Peyer's patch (tissue), 4 donors: ENCODE measurements around the gene FZD4. TPM values are rescaled to one million over a fixed set of nuclear protein-coding genes. Genes with fewer than 3 reads are reported as not detected.

Source experiments
- DNase-seq, 3 donors: peaks; one replicate each; pipeline ENCODE4 v3.0.0-alpha.2; 2017 to 2019
- H3K27ac ChIP-seq, 4 donors: fragments of 200-600 bp; sonication (generic); one replicate each; pipeline ENCODE4 v1.5.1; 2016 to 2019
- H3K27me3 ChIP-seq, 2 donors: fragments of 200-600 bp; sonication (generic); one replicate each; pipeline ENCODE4 v1.5.1; 2019
- H3K36me3 ChIP-seq, 3 donors: fragments of 200-600 bp; sonication (generic); one replicate each; pipeline ENCODE4 v1.5.1; 2016 to 2019
- H3K4me1 ChIP-seq, 4 donors: fragments of 200-600 bp; sonication (generic); one replicate each; pipeline ENCODE4 v1.5.1; 2016 to 2019
- H3K4me3 ChIP-seq, 4 donors: fragments of 200-600 bp; sonication (generic); 1 replicate in 3 of 4; 2 replicates in 1 of 4; pipeline ENCODE4 v1.5.1; 2016 to 2019; ENCODE audit warnings: mild to moderate bottlenecking in 1 of 4
- H3K9me3 ChIP-seq, 4 donors: fragments of 200-600 bp; sonication (generic); one replicate each; pipeline ENCODE4 v1.5.1; 2016 to 2019; ENCODE audit warnings: mild to moderate bottlenecking in 1 of 4
- CTCF ChIP-seq, 6 experiments: fragments of 450-650 bp in 4 of 6; fragments of 200-600 bp in 2 of 6; sonication (generic) in 1 of 6; IDR thresholded peaks; one replicate each; pipeline ENCODE4 v1.5.1; 2017 to 2019; ENCODE audit warnings: antibody characterized with exemption in 6 of 6, mild to moderate bottlenecking in 3 of 6, moderate library complexity in 1 of 6
- POLR2A ChIP-seq, 2 donors: fragments of 450-650 bp; IDR thresholded peaks; one replicate each; pipeline ENCODE4 v1.5.1; 2017; ENCODE audit warnings: antibody characterized with exemption in 2 of 2, mild to moderate bottlenecking in 2 of 2, moderate library complexity in 2 of 2
- total RNA-seq, 4 donors: library from RNA; depleted of rRNA; stranded (reverse); fragments of >200 nt; gene quantifications; one replicate each; pipeline ENCODE4 v1.1.0, GENCODE V29; 2016

The FZD4 gene
- total RNA-seq, 4 donors from 2014 or later = 5.4 to 11.6 (median 8.7) TPM

DNA sequence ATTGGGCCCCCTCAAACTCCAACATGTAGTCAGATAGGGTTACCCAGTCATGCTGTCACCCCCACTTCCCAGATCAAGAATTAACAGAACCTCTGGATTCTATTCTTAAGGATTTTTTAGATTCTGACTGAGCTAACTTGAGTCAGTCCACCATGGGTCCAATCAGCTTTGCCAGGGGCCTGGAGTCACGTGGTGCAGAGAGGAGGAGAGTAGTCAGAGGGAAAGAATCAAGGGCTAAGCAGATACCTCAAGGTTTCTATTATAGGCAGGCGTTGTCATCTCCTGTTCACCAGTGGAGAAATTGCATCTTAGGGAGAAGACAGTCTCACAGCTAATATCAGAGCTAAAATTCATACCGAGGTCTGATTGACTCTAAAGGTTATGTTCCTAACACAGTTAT, 28.2 kb downstream of the FZD4 start:
- DNase-seq = no peak
- no peaks in the 10 kb centered on the region for H3K4me1 ChIP-seq

DNA sequence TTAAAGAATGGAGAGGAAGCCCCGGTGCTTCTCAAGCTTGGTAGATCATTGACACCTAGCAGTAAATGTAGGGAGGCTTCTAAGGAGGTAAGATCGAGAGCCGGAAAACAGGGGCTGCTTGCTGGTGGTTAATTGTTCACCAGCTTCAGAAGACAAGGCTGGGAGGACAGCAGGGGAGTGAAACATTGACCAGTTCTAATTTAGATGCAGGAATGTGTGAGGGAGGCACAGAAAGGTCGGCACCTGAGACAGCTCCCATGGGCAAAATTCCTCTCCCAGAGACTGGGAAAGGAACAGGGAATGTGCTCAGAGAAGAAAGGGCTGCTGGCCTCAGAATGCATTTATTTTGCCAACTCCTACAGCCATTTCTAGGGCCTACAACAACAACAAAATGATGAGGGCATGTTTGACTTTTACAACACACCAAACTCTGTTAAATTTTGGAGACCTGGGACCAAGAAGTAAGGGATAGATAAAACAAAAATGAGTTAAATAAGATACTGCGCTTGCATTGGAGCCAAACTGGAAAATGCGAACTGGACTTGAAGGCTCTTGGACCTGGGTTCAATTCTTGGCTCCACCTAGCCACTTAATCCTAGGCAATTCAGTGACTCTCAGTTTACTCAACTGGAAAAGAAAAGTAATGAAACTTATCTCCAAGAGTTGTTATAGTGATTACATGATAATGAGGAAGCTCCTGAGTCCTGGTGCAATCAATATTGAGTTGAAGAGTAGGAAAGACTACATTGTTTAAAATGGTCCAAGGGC, 31.0 kb downstream of the FZD4 start:
- H3K27me3 ChIP-seq = no peaks in the 10 kb centered on the region
- no peaks in the 10 kb centered on the region for H3K9me3 ChIP-seq
- TF ChIP-seq CTCF (IDR thresholded peaks at IDR 0.05) = no peak
- TF ChIP-seq POLR2A (IDR thresholded peaks at IDR 0.05) = no peak
- no peaks in the 10 kb centered on the region for H3K36me3 ChIP-seq
- H3K27ac ChIP-seq = no peak overlapping the region
- DNase-seq = no peak
- no peaks in the 10 kb centered on the region for H3K4me1 ChIP-seq
- no peak overlapping the region for H3K4me3 ChIP-seq

More for the DNA sequence above, 28.2 kb downstream of the FZD4 start:
- no peak for TF ChIP-seq CTCF (IDR thresholded peaks at IDR 0.05)
- no peak for TF ChIP-seq POLR2A (IDR thresholded peaks at IDR 0.05)
- Histone ChIP-seq H3K9me3 (no peaks in the 10 kb centered on the region), H3K36me3 (no peaks in the 10 kb centered on the region), H3K4me3 (no peak overlapping the region), H3K27me3 (no peaks in the 10 kb centered on the region), H3K27ac (no peak overlapping the region)

- no peak overlapping the region for H3K4me3 ChIP-seq
- no peaks in the 10 kb centered on the region for H3K9me3 ChIP-seq
- H3K36me3 ChIP-seq = no peaks in the 10 kb centered on the region
- no peaks in the 10 kb centered on the region for H3K4me1 ChIP-seq
- TF ChIP-seq POLR2A (IDR thresholded peaks at IDR 0.05) (no peak), CTCF (IDR thresholded peaks at IDR 0.05) (no peak)
- no peak overlapping the region for H3K27ac ChIP-seq
- no peaks in the 10 kb centered on the region for H3K27me3 ChIP-seq
- no peak for DNase-seq
Measured at GRCh38 chr11:86922225-86922624, 33.0 kb downstream of the FZD4 start.

- H3K27ac ChIP-seq = no peak overlapping the region
- DNase-seq = no peak
- no peaks in the 10 kb centered on the region for H3K9me3 ChIP-seq
- no peaks in the 10 kb centered on the region for H3K27me3 ChIP-seq
- H3K36me3 ChIP-seq = no peaks in the 10 kb centered on the region
- peak in 5 of 6 experiments; percentile 31 to 67 (median 59) for TF ChIP-seq CTCF (IDR thresholded peaks at IDR 0.05)
- no peak for TF ChIP-seq POLR2A (IDR thresholded peaks at IDR 0.05)
- no peak overlapping the region for H3K4me3 ChIP-seq
- no peaks in the 10 kb centered on the region for H3K4me1 ChIP-seq
Measured at GRCh38 chr11:86919557-86920210, 35.5 kb downstream of the FZD4 start.

GRCh38 chr11:86918973-86919372, 36.2 kb downstream of the FZD4 start:
- H3K4me1 ChIP-seq = no peaks in the 10 kb centered on the region
- no peak overlapping the region for H3K27ac ChIP-seq
- no peaks in the 10 kb centered on the region for H3K9me3 ChIP-seq
- TF ChIP-seq CTCF (IDR thresholded peaks at IDR 0.05) (no peak), POLR2A (IDR thresholded peaks at IDR 0.05) (no peak)
- DNase-seq = no peak
- H3K36me3 ChIP-seq = no peaks in the 10 kb centered on the region
- H3K27me3 ChIP-seq = no peaks in the 10 kb centered on the region
- H3K4me3 ChIP-seq = no peak overlapping the region
